Measurements from ENCODE around the gene TLL2. TPM values are rescaled to one million over a fixed set of nuclear protein-coding genes. Genes with fewer than 3 reads are reported as not detected.

TLL2 gene
- total RNA-seq, 4 donors from 2014 or later = 0.40 to 0.62 TPM; not detected in 2

DNA sequence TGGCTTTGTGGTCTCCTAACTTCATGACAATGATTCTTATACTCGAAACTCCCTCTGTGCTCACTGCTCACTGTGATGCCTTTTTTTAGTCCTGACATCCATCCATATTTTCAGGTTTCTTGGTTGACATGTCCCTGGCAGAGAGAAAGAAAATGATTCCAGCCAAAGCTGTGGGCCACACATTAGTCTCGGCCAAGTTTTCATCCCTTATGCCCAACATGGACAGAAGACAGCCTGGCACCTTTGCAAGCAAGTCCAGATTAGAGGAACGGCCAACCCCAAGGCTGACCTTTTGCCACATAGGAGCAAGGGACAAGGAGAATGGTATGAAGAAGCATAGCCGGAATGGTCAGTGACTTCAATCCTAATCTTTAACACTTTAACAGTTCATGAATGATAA, 146.3 kb downstream of the TLL2 start:
- H3K9me3 ChIP-seq = no peaks in the 10 kb centered on the region
- TF ChIP-seq POLR2A (IDR thresholded peaks at IDR 0.05) = no peak
- TF ChIP-seq, protein P1, sequence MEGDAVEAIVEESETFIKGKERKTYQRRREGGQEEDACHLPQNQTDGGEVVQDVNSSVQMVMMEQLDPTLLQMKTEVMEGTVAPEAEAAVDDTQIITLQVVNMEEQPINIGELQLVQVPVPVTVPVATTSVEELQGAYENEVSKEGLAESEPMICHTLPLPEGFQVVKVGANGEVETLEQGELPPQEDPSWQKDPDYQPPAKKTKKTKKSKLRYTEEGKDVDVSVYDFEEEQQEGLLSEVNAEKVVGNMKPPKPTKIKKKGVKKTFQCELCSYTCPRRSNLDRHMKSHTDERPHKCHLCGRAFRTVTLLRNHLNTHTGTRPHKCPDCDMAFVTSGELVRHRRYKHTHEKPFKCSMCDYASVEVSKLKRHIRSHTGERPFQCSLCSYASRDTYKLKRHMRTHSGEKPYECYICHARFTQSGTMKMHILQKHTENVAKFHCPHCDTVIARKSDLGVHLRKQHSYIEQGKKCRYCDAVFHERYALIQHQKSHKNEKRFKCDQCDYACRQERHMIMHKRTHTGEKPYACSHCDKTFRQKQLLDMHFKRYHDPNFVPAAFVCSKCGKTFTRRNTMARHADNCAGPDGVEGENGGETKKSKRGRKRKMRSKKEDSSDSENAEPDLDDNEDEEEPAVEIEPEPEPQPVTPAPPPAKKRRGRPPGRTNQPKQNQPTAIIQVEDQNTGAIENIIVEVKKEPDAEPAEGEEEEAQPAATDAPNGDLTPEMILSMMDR (IDR thresholded peaks at IDR 0.05) = no peak
- H3K36me3 ChIP-seq = no peaks in the 10 kb centered on the region
- H3K4me3 ChIP-seq = no peak overlapping the region
- peaks cover 0 to 8% (median 0%) of the 10 kb centered on the region in 3 donors for H3K4me1 ChIP-seq
- intact Hi-C loops (cut with DNase I) = no loop called here
- DNase-seq = no peak
- peaks cover 0 to 22% (median 0%) of the 10 kb centered on the region in 4 donors for H3K27me3 ChIP-seq
- WGBS, 2 donors = 70% methylated on average over 4 of the region's 4 CpGs
- no peak overlapping the region for H3K27ac ChIP-seq

DNA sequence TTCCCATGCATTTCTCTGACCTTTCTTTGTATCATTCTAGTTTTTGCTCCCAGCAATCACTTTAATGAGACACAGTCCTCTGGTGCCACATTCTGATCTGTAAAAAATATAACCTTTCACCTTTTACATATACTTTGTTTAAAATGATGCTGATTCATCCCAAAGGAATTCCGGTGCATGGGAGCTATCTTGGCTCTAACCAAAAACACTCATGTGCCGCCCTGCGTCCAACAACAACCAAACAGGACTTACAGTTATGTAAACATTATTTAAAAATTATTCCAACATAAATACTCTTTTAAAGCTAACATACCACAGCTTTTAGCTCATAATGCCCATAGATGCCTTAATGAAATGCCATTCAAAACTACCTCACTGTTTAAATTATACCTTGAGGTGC, 147.2 kb downstream of the TLL2 start:
- Histone ChIP-seq H3K4me1 (peaks cover 0 to 8% (median 0%) of the 10 kb centered on the region in 3 donors), H3K4me3 (no peak overlapping the region), H3K9me3 (no peaks in the 10 kb centered on the region), H3K27ac (no peak overlapping the region), H3K36me3 (no peaks in the 10 kb centered on the region), H3K27me3 (peaks cover 0 to 15% (median 0%) of the 10 kb centered on the region in 4 donors)
- DNase-seq = no peak
- TF ChIP-seq POLR2A (IDR thresholded peaks at IDR 0.05) = no peak
- TF ChIP-seq, protein P1 (IDR thresholded peaks at IDR 0.05) = no peak
- intact Hi-C loops (cut with DNase I) = no loop called here
- 36 to 57% methylated on average over 3 of the region's 3 CpGs for WGBS, 2 donors

DNA sequence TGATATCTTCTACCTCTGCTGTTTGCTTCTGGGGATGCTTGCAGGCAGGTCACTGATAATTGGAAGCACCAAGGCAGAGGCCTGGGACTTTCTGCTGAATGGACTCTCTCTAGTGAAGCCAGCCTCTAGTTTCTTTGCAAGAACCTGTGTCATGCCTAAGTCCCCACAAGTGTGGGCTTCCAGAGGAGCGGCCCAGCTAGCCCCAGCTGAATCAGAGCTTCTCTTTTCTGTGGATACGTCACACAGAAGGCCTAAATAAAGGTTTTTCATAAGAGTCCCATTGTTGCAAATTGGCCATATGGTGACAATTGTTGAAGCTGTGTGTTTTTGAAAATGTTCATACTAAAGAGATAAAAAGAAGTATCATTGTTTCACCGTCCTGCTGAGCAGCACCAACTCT, 148.2 kb downstream of the TLL2 start:
- WGBS, 2 donors = 81 to 91% methylated on average over 3 of the region's 3 CpGs
- TF ChIP-seq, protein P1 (IDR thresholded peaks at IDR 0.05) = no peak
- TF ChIP-seq POLR2A (IDR thresholded peaks at IDR 0.05) = no peak

DNA sequence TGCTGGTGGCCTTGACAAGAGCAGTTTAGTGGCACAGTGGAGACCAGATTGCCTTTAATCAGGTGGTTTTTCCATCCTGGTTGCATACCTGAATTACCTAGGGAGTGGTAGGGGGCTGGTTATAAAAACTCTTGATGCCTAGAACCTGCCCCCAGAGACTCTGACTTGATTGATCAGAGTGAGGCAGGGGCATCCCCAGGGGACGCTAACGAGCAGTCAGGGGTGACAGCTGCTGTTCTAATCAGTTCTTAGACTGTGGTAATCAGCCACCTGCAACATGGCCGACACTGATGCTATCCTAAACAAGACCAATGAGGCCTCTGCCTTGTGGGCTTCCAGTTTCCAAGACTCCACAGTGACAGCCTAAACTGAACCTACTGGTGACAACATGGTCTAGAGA, 153.0 kb downstream of the TLL2 start:
- Histone ChIP-seq H3K9me3 (no peaks in the 10 kb centered on the region), H3K36me3 (no peaks in the 10 kb centered on the region), H3K27ac (no peak overlapping the region), H3K27me3 (peaks cover 0 to 39% (median 0%) of the 10 kb centered on the region in 4 donors), H3K4me1 (no peaks in the 10 kb centered on the region), H3K4me3 (no peak overlapping the region)
- 36 to 100% methylated on average over 3 of the region's 3 CpGs for WGBS, 2 donors
- TF ChIP-seq, protein P1 (IDR thresholded peaks at IDR 0.05) = no peak
- DNase-seq = no peak
- intact Hi-C loops (cut with DNase I) = no loop called here

More for the DNA sequence above, 148.2 kb downstream of the TLL2 start:
- intact Hi-C loops (cut with DNase I) = no loop called here
- H3K4me3 ChIP-seq = no peak overlapping the region
- H3K9me3 ChIP-seq = no peaks in the 10 kb centered on the region
- peaks cover 0 to 8% (median 0%) of the 10 kb centered on the region in 3 donors for H3K4me1 ChIP-seq
- peaks cover 0 to 14% (median 0%) of the 10 kb centered on the region in 4 donors for H3K27me3 ChIP-seq
- no peak for DNase-seq
- H3K36me3 ChIP-seq = no peaks in the 10 kb centered on the region
- H3K27ac ChIP-seq = no peak overlapping the region

DNA sequence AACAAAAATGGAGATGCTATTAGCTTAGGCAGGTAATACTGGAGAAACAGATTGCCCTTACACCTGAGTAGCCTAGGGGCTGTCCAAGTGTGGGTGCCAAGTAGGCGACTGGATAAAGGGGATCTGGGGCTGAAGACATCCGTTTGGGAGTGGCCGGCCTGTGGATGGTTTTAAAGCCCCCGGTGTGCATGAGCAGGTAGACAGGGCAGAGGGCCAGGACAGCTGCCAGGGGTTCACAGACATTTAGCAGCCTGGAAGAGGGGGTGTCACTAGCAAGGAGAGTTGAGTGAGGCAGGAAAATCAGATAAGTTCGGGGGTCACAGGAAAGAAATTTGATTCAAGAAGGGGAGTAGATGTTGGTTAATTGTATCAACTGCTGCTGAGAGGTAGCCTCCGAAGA, 153.4 kb downstream of the TLL2 start:
- 85 to 86% methylated on average over 6 of the region's 6 CpGs for WGBS, 2 donors
- H3K36me3 ChIP-seq = no peaks in the 10 kb centered on the region
- intact Hi-C loops (cut with DNase I) = no loop called here
- no peaks in the 10 kb centered on the region for H3K9me3 ChIP-seq
- DNase-seq = no peak
- no peaks in the 10 kb centered on the region for H3K4me1 ChIP-seq
- no peak for TF ChIP-seq POLR2A (IDR thresholded peaks at IDR 0.05)
- TF ChIP-seq, protein P1 (IDR thresholded peaks at IDR 0.05) = no peak
- no peak overlapping the region for H3K27ac ChIP-seq
- no peak overlapping the region for H3K4me3 ChIP-seq
- peaks cover 0 to 43% (median 0%) of the 10 kb centered on the region in 4 donors for H3K27me3 ChIP-seq

Data from esophagus squamous epithelium (tissue), 5 donors.